Transverse colon (tissue), 4 donors: Measurements from ENCODE around the gene ARVCF. TPM values are rescaled to one million over a fixed set of nuclear protein-coding genes. Genes with fewer than 3 reads are reported as not detected.

ENCODE experiments used
- DNase-seq: peaks from one replicate; pipeline ENCODE4 v3.0.0-alpha.2; 2019
- H3K27ac ChIP-seq, 4 donors: fragments of 200-600 bp; sonication (generic); 2 replicates each; pipeline ENCODE4 v1.5.1; 2016 to 2018; ENCODE audit warnings: inconsistent platforms in 4 of 4
- H3K27me3 ChIP-seq: fragments of 200-600 bp; sonication (generic); 2 replicates; pipeline ENCODE4 v1.5.1; 2017; ENCODE audit warnings: inconsistent platforms
- H3K36me3 ChIP-seq, 4 donors: fragments of 200-600 bp; sonication (generic); 2 replicates each; pipeline ENCODE4 v1.5.1; 2017 to 2019; ENCODE audit warnings: inconsistent platforms in 4 of 4
- H3K4me1 ChIP-seq, 4 donors: fragments of 200-600 bp; sonication (generic); 2 replicates each; pipeline ENCODE4 v1.5.1; 2017 to 2020; ENCODE audit warnings: inconsistent platforms in 4 of 4
- H3K4me3 ChIP-seq, 4 donors: fragments of 200-600 bp; sonication (generic); 1 replicate in 1 of 4; 2 replicates in 3 of 4; pipeline versions ENCODE4 v1.5.1 to v1.6.1; 2017 to 2019; ENCODE audit warnings: inconsistent platforms in 4 of 4
- H3K9me3 ChIP-seq, 2 donors: fragments of 200-600 bp; sonication (generic); 2 replicates each; pipeline ENCODE4 v1.5.1; 2017 to 2019; ENCODE audit warnings: inconsistent platforms in 2 of 2
- CTCF ChIP-seq, 5 experiments: fragments of 200-600 bp in 3 of 5; fragments of 450-650 bp in 2 of 5; sonication (generic) in 3 of 5; IDR thresholded peaks; 1 replicate in 2 of 5; 2 replicates in 3 of 5; pipeline ENCODE4 v1.5.1; 2016 to 2017; ENCODE audit warnings: antibody characterized with exemption in 5 of 5, inconsistent platforms in 3 of 5, mild to moderate bottlenecking in 2 of 5, moderate library complexity in 1 of 5
- EP300 ChIP-seq: sonication (generic); formaldehyde crosslinking; IDR thresholded peaks from one replicate; pipeline ENCODE4 v1.6.1; 2017; ENCODE audit warnings: antibody characterized with exemption, low read depth
- POLR2A ChIP-seq: fragments of 450-650 bp; IDR thresholded peaks from one replicate; pipeline ENCODE4 v1.6.1; 2016; ENCODE audit warnings: antibody characterized with exemption, mild to moderate bottlenecking, moderate library complexity
- POLR2AphosphoS5 ChIP-seq, 3 donors: sonication (generic); formaldehyde crosslinking; IDR thresholded peaks; one replicate each; pipeline ENCODE4 v1.6.1; 2016; ENCODE audit warnings: antibody characterized with exemption in 3 of 3
- WGBS, 2 donors: methylation state at CpG; one replicate each; pipeline ENCODE4 v1.1.5; 2018; ENCODE audit warnings: low coverage in 1 of 2; 5-methylcytosine and 5-hydroxymethylcytosine counted together
- in situ Hi-C, 4 donors: fragments of 200-750 bp; cut with MboI; loops; one replicate each; pipeline versions ENCODE4 v1.15.0 to v1.15.1; 2017; ENCODE audit warnings: low sequenced_read_pairs in 3 of 4, low pct_ligation_motif_present in 1 of 4, low pct_unique_long_range_greater_than_20kb in 1 of 4
- intact Hi-C: fragments of 100-400 bp; cut with DNase I; formaldehyde crosslinking; loops from one replicate; pipeline ENCODE4 v1.15.1; 2023; ENCODE audit warnings: low total_unique reads
- total RNA-seq, 4 donors: library from RNA; depleted of rRNA; stranded (reverse); fragments of >200 nt; gene quantifications; one replicate each; pipeline ENCODE4 v1.1.0, GENCODE V29; 2016

Gene ARVCF
- total RNA-seq, 4 donors from 2014 or later: 15.3 to 81.6 (median 19.3) TPM

GRCh38 chr22:20029550-20030225 is 13.1 kb upstream of the ARVCF start:
- peaks cover 0 to 16% (median 1%) of the 10 kb centered on the region in 4 donors for H3K4me1 ChIP-seq
- no peak overlapping the region for H3K4me3 ChIP-seq
- no peak overlapping the region for H3K27ac ChIP-seq
- 90% methylated on average over 9 of the region's 9 CpGs; no CpG with 5 or more reads in 1 of the 2 donors for WGBS, 2 donors
- in situ Hi-C loops (loop anchor here in 1 of 4 donors (10.0 kb wide), 1 partner anchor 65 kb away; no protein-coding TSS in a partner anchor), intact Hi-C loops (loop anchor here (5.0 kb wide), 1 partner anchor 43 kb away; no protein-coding TSS in a partner anchor)
- DNase-seq: no peak
- H3K9me3 ChIP-seq: no peaks in the 10 kb centered on the region
- H3K36me3 ChIP-seq: no peaks in the 10 kb centered on the region
- TF ChIP-seq EP300: no peak
- TF ChIP-seq POLR2AphosphoS5 (IDR thresholded peaks at IDR 0.05): no peak
- no peak for TF ChIP-seq CTCF (IDR thresholded peaks at IDR 0.05)
- no peak for TF ChIP-seq POLR2A
- H3K27me3 ChIP-seq: no peaks in the 10 kb centered on the region

GRCh38 chr22:20028855-20029549 is 12.4 kb upstream of the ARVCF start:
- intact Hi-C loops (no loop called here), in situ Hi-C loops (loop anchor here in 1 of 4 donors (10.0 kb wide), 1 partner anchor 64 kb away; no protein-coding TSS in a partner anchor)
- TF ChIP-seq EP300: no peak
- no peak for TF ChIP-seq CTCF (IDR thresholded peaks at IDR 0.05)
- TF ChIP-seq POLR2AphosphoS5 (IDR thresholded peaks at IDR 0.05): no peak
- no peak for TF ChIP-seq POLR2A
- H3K36me3 ChIP-seq: no peaks in the 10 kb centered on the region
- no peak overlapping the region for H3K27ac ChIP-seq
- no peak for DNase-seq
- H3K4me3 ChIP-seq: no peak overlapping the region
- no peaks in the 10 kb centered on the region for H3K9me3 ChIP-seq
- H3K4me1 ChIP-seq: peaks cover 0 to 16% (median 1%) of the 10 kb centered on the region in 4 donors
- 81 to 82% methylated on average over 5 to 16 of the region's 16 CpGs for WGBS, 2 donors
- H3K27me3 ChIP-seq: no peaks in the 10 kb centered on the region

- DNase-seq: no peak
- H3K4me1 ChIP-seq: peaks cover 0 to 13% (median 1%) of the 10 kb centered on the region in 4 donors
- 85 to 89% methylated on average over 5 to 12 of the region's 12 CpGs for WGBS, 2 donors
- H3K27ac ChIP-seq: no peak overlapping the region
- no peak overlapping the region for H3K4me3 ChIP-seq
- TF ChIP-seq EP300: no peak
- TF ChIP-seq CTCF (IDR thresholded peaks at IDR 0.05): peak in 3 of 5 experiments; percentile 23 to 41 (median 25)
- TF ChIP-seq POLR2AphosphoS5 (IDR thresholded peaks at IDR 0.05): no peak
- no peak for TF ChIP-seq POLR2A
- no peaks in the 10 kb centered on the region for H3K36me3 ChIP-seq
- intact Hi-C loops (no loop called here), in situ Hi-C loops (loop anchor here in 1 of 4 donors (10.0 kb wide), 1 partner anchor 63 kb away; no protein-coding TSS in a partner anchor)
- H3K27me3 ChIP-seq: no peaks in the 10 kb centered on the region
- H3K9me3 ChIP-seq: no peaks in the 10 kb centered on the region
Observed at GRCh38 chr22:20027966-20028854, 11.6 kb upstream of the ARVCF start.
